HAP-1 (cell line): Measurements from ENCODE around the gene RNF150.

ENCODE experiments used
- DNase-seq, 2 experiments: peaks; one replicate each; pipeline ENCODE4 v3.0.0-alpha.2; 2016 to 2020; ENCODE audit warnings: low spot score in 2 of 2
- H3K27me3 ChIP-seq: fragments of 250-450 bp; sonication (Bioruptor Pico); 2 replicates; pipeline ENCODE4 v1.5.1; 2020; ENCODE audit warnings: low read depth, mild to moderate bottlenecking, moderate library complexity
- H3K36me3 ChIP-seq: fragments of 250-450 bp; sonication (Bioruptor Pico); replicated peaks from 2 replicates; pipeline ENCODE4 v1.5.1; 2020; ENCODE audit warnings: mild to moderate bottlenecking
- H3K4me1 ChIP-seq: fragments of 250-450 bp; sonication (Bioruptor Pico); 2 replicates; pipeline ENCODE4 v1.5.1; 2020; ENCODE audit warnings: mild to moderate bottlenecking
- H3K4me3 ChIP-seq: fragments of 250-450 bp; sonication (Bioruptor Pico); 2 replicates; pipeline ENCODE4 v1.5.1; 2020; ENCODE audit warnings: mild to moderate bottlenecking, moderate library complexity
- H3K9me3 ChIP-seq: fragments of 250-450 bp; sonication (Bioruptor Pico); 2 replicates; pipeline ENCODE4 v1.5.1; 2020; ENCODE audit warnings: mild to moderate bottlenecking, moderate library complexity
- in situ Hi-C: fragments of 300-500 bp; cut with MboI; formaldehyde crosslinking; loops from 3 replicates; pipeline ENCODE4 v1.14.3; 2020; ENCODE audit warnings: low sequenced_read_pairs, inconsistent platforms, mixed read lengths

The RNF150 gene

DNA sequence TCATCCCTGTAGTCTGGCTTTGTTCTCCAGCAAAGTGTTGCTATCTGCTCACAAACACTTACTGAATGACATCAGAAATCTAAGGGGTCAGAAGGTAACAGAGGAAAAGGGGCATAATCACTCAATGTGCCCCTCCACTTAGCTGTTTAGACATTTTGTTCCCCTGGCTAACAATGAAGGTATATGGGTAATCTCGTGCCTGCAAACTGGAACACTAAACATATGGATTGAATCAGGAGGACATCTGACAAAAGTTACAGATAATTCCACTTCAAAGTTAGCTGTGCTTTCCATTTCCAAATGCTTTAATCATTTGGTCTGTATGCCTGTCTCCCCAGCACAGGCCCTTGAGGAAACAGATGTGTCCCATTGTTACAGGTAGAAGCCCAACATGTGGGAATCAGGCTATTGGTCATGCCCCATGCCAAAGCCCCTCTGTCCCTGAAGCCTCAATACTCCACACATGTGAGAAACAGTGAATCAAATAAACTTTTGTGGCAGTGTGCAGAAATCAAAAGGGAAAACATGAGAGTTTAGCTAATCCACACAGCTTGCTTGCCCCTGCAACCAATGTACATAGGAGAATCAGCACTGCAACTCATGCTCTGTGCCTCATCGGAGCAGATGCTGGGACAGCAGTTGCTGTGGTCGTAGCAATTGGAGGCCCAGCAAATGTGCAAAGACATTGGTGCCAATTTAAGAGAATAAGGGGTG, 111.7 kb downstream of the RNF150 start:
- no peak overlapping the region for H3K4me3 ChIP-seq
- H3K27me3 ChIP-seq, result no peaks in the 10 kb centered on the region
- peaks cover 35% of the 10 kb centered on the region for H3K4me1 ChIP-seq
- H3K36me3 ChIP-seq, result no peaks in the 10 kb centered on the region
- in situ Hi-C loops, result no loop called here
- DNase-seq, result peak in 1 of 2 experiments; percentile 37
- no peaks in the 10 kb centered on the region for H3K9me3 ChIP-seq

- no peaks in the 10 kb centered on the region for H3K27me3 ChIP-seq
- no peaks in the 10 kb centered on the region for H3K9me3 ChIP-seq
- H3K36me3 ChIP-seq, result no peaks in the 10 kb centered on the region
- in situ Hi-C loops, result no loop called here
- peaks cover 30% of the 10 kb centered on the region for H3K4me1 ChIP-seq
- H3K4me3 ChIP-seq, result no peak overlapping the region
- no peak for DNase-seq
Measured at GRCh38 chr4:141020801-141021261, 112.4 kb downstream of the RNF150 start.

- Histone ChIP-seq H3K9me3 (no peaks in the 10 kb centered on the region), H3K27me3 (no peaks in the 10 kb centered on the region), H3K4me3 (no peak overlapping the region), H3K36me3 (no peaks in the 10 kb centered on the region), H3K4me1 (peaks cover 30% of the 10 kb centered on the region)
- DNase-seq, result no peak
- in situ Hi-C loops, result no loop called here
Measured at GRCh38 chr4:141019768-141020167, 113.5 kb downstream of the RNF150 start.

GRCh38 chr4:141016117-141016798, 117.0 kb downstream of the RNF150 start:
- Histone ChIP-seq H3K4me3 (no peak overlapping the region), H3K36me3 (no peaks in the 10 kb centered on the region), H3K27me3 (no peaks in the 10 kb centered on the region), H3K9me3 (no peaks in the 10 kb centered on the region), H3K4me1 (peaks cover 26% of the 10 kb centered on the region)
- no peak for DNase-seq
- in situ Hi-C loops, result no loop called here

- DNase-seq, result no peak
- H3K9me3 ChIP-seq, result no peaks in the 10 kb centered on the region
- H3K4me1 ChIP-seq, result peaks cover 34% of the 10 kb centered on the region
- H3K27me3 ChIP-seq, result no peaks in the 10 kb centered on the region
- in situ Hi-C loops, result no loop called here
- no peaks in the 10 kb centered on the region for H3K36me3 ChIP-seq
- no peak overlapping the region for H3K4me3 ChIP-seq
Measured at GRCh38 chr4:141013899-141014298, 119.4 kb downstream of the RNF150 start.

DNA sequence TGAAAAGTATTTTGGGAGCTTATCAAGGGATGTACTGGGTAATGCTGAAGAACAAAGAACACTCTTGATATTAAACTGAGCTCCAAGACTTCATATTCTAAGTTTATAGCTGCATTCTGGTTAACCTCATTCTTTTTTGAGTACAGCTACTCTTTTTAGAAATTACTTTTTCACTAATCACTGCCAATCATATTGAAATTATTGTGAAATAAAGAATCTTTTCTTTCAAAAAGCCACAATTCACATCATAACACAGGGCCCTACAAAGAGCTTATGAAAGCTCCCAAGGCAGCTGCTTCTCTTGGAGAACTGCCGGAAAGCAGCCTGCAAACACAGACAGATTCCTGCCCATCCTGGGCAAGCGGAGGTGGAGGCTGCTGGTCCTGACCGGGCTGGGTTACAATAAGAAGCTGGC, 121.4 kb downstream of the RNF150 start:
- in situ Hi-C loops, result no loop called here
- no peaks in the 10 kb centered on the region for H3K27me3 ChIP-seq
- H3K36me3 ChIP-seq, result no peaks in the 10 kb centered on the region
- no peak overlapping the region for H3K4me3 ChIP-seq
- H3K4me1 ChIP-seq, result peaks cover 29% of the 10 kb centered on the region
- DNase-seq, result peak in 1 of 2 experiments; percentile 64
- H3K9me3 ChIP-seq, result no peaks in the 10 kb centered on the region

GRCh38 chr4:141009931-141010330, 123.3 kb downstream of the RNF150 start:
- Histone ChIP-seq H3K9me3 (no peaks in the 10 kb centered on the region), H3K4me1 (peaks cover 28% of the 10 kb centered on the region), H3K36me3 (no peaks in the 10 kb centered on the region), H3K4me3 (no peak overlapping the region), H3K27me3 (no peaks in the 10 kb centered on the region)
- in situ Hi-C loops, result no loop called here
- peak; percentile 33 to 98 for DNase-seq

- Histone ChIP-seq H3K4me3 (no peak overlapping the region), H3K9me3 (no peaks in the 10 kb centered on the region), H3K27me3 (no peaks in the 10 kb centered on the region), H3K4me1 (peaks cover 28% of the 10 kb centered on the region), H3K36me3 (no peaks in the 10 kb centered on the region)
- in situ Hi-C loops, result no loop called here
- DNase-seq, result no peak
Measured at GRCh38 chr4:141009129-141009528, 124.1 kb downstream of the RNF150 start.

DNA sequence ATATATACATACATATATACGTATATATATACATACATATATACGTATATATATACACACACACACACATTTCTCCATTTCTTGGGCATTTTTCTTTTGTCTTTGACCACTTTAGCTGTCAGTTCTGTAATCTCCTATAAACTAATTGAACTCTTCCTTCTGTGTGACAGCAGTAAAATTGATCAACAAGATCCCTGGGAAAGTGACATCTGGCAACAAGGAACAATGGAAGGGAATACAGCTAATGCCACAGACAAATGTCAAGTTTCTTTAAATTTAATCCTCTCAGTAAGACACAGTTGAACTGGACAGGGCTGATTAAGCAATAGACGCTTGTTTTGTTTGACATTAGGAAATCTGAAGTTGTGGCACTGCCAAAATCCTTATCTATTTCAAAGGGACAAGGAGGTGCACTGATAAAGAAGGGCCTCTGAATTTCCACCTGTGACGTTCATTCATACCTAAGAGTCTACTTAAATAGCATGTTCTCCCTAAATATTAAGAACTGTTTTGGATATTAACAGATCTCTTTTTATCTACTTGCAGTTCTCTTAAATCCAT, 126.9 kb downstream of the RNF150 start:
- no peaks in the 10 kb centered on the region for H3K27me3 ChIP-seq
- DNase-seq, result no peak
- in situ Hi-C loops, result no loop called here
- no peaks in the 10 kb centered on the region for H3K9me3 ChIP-seq
- H3K4me3 ChIP-seq, result no peak overlapping the region
- no peaks in the 10 kb centered on the region for H3K36me3 ChIP-seq
- H3K4me1 ChIP-seq, result peaks cover 20% of the 10 kb centered on the region

DNA sequence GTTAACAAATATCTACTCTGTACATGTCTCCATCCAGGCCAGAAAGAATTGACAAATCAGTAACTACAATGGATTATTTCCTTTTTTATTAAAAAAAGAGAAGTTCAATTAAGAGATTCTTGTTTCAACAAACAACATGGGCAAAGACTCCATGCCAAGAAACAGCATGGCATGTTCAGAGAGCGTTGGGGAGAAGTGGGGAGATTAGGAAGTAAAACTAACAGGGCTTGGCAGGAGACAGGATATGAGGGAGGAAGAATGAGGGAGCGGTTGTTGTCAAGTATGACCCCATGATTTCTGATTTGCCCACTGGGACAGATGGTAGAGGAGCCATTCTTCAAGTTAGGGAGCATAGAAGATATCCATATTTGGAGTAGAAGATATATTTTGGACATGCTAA, 128.4 kb downstream of the RNF150 start:
- no peaks in the 10 kb centered on the region for H3K36me3 ChIP-seq
- no peak overlapping the region for H3K4me3 ChIP-seq
- no peak for DNase-seq
- H3K9me3 ChIP-seq, result no peaks in the 10 kb centered on the region
- peaks cover 8% of the 10 kb centered on the region for H3K4me1 ChIP-seq
- no peaks in the 10 kb centered on the region for H3K27me3 ChIP-seq
- in situ Hi-C loops, result no loop called here

GRCh38 chr4:141003193-141003592, 130.1 kb downstream of the RNF150 start:
- in situ Hi-C loops, result no loop called here
- DNase-seq, result no peak
- H3K27me3 ChIP-seq, result no peaks in the 10 kb centered on the region

DNA sequence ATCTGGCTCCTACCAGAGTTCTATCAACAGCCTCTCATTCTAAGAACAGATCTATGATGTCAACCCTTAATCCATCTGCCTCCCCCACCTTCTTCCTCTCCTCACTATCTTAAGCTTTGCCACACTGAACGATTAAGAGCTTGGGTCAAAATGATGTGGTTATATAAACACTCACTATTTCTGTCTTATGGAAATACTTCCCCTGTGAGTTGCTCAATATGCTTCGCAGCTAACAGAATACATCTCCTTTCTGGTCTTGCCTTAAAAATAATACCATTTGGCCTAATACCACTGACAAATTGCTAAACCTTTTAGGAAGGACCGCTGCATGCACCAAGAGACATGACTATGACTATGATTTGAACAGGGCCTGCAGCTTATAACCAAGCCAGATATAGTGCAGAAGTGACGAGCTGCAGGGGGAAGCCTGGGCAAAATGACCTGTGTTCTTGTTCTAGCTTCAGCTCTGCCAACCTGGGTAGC, 130.9 kb downstream of the RNF150 start:
- Histone ChIP-seq H3K9me3 (no peaks in the 10 kb centered on the region), H3K4me3 (no peak overlapping the region), H3K27me3 (no peaks in the 10 kb centered on the region), H3K4me1 (no peaks in the 10 kb centered on the region), H3K36me3 (no peaks in the 10 kb centered on the region)
- in situ Hi-C loops, result no loop called here
- DNase-seq, result no peak

More at GRCh38 chr4:141003193-141003592, 130.1 kb downstream of the RNF150 start:
- no peaks in the 10 kb centered on the region for H3K9me3 ChIP-seq
- H3K36me3 ChIP-seq, result no peaks in the 10 kb centered on the region
- H3K4me3 ChIP-seq, result no peak overlapping the region
- no peaks in the 10 kb centered on the region for H3K4me1 ChIP-seq

GRCh38 chr4:140996766-140997165, 136.5 kb downstream of the RNF150 start:
- H3K4me1 ChIP-seq, result no peaks in the 10 kb centered on the region
- no peak overlapping the region for H3K4me3 ChIP-seq
- in situ Hi-C loops, result no loop called here
- H3K27me3 ChIP-seq, result no peaks in the 10 kb centered on the region
- DNase-seq, result no peak
- H3K36me3 ChIP-seq, result no peaks in the 10 kb centered on the region
- no peaks in the 10 kb centered on the region for H3K9me3 ChIP-seq

GRCh38 chr4:140995058-140995457, 138.2 kb downstream of the RNF150 start:
- no peak for DNase-seq
- no peak overlapping the region for H3K4me3 ChIP-seq
- H3K36me3 ChIP-seq, result no peaks in the 10 kb centered on the region
- no peaks in the 10 kb centered on the region for H3K4me1 ChIP-seq
- no peaks in the 10 kb centered on the region for H3K27me3 ChIP-seq
- no peaks in the 10 kb centered on the region for H3K9me3 ChIP-seq
- in situ Hi-C loops, result no loop called here
